Spleen (tissue), 7 donors: ENCODE data around the gene AHNAK2.

Experiments
- CTCF ChIP-seq, 11 experiments: fragments of 200-600 bp in 7 of 11; fragments of 450-650 bp in 4 of 11; sonication (generic) in 4 of 11; IDR thresholded peaks in 8 of 11; conservative IDR thresholded peaks in 3 of 11; 1 replicate in 7 of 11; 2 replicates in 4 of 11; pipeline versions ENCODE4 v1.4.0 to v1.8.0; 2016 to 2021; ENCODE audit warnings: antibody characterized with exemption in 11 of 11, inconsistent platforms in 4 of 11, mild to moderate bottlenecking in 1 of 11
- POLR2A ChIP-seq, 3 donors: fragments of 450-650 bp; IDR thresholded peaks; one replicate each; pipeline ENCODE4 v1.5.1; 2017; ENCODE audit warnings: antibody characterized with exemption in 3 of 3, mild to moderate bottlenecking in 1 of 3
- donor health status: DM: no; HTN: no; CAD: no; lungs with moderate emphysema.
- donor health status: DM: no; HTN: no; CAD: no.
- donor health status: DM: no; HTN: no; CAD: no.

- TF ChIP-seq CTCF (IDR thresholded peaks at IDR 0.05 in 8 of 11, conservative IDR thresholded peaks at IDR 0.05 in 3 of 11) = no peak
- no peak for TF ChIP-seq POLR2A (IDR thresholded peaks at IDR 0.05)
Observed at GRCh38 chr14:104994978-104995377, 16.8 kb upstream of the AHNAK2 start.
